ENCODE results near the gene C1QTNF8. TPM values are rescaled to one million over a fixed set of nuclear protein-coding genes. Genes with fewer than 3 reads are reported as not detected.

C1QTNF8 gene
- total and polyA plus RNA-seq, 2 of the 13 experiments (the other 11 are each of a cell fraction or from before 2014, with no cell fraction given): 0.09 TPM; not detected in 1

GRCh38 chr16:1090620-1091587 is 5.1 kb downstream of the C1QTNF8 start (continued):
- TF ChIP-seq ZBTB39 (CRISPR knock-in tag; IDR thresholded peaks at IDR 0.05): no peak
- no peak for TF ChIP-seq ZNF567 (CRISPR knock-in tag; IDR thresholded peaks at IDR 0.05; ENCODE audit: borderline replicate concordance)
- no peak for TF ChIP-seq YEATS4 (CRISPR knock-in tag; IDR thresholded peaks at IDR 0.05; ENCODE audit: borderline replicate concordance)
- TF ChIP-seq GATAD1 (CRISPR knock-in tag; IDR thresholded peaks at IDR 0.05): peak; percentile 57
- TF ChIP-seq ZBTB43 (CRISPR knock-in tag; conservative IDR thresholded peaks at IDR 0.05): no peak
- TF ChIP-seq PRMT3 (CRISPR knock-in tag; IDR thresholded peaks at IDR 0.05; ENCODE audit: borderline replicate concordance, low read depth): no peak
- no peak for TF ChIP-seq MTF1 (CRISPR knock-in tag; IDR thresholded peaks at IDR 0.05)
- TF ChIP-seq ZNF747 (CRISPR knock-in tag; IDR thresholded peaks at IDR 0.05; ENCODE audit: borderline replicate concordance): peak; percentile 85
- no peak; the same call in 1 of the 2 replicates for TF ChIP-seq MIER3 (CRISPR knock-in tag; IDR thresholded peaks at IDR 0.05; ENCODE audit: borderline replicate concordance)
- no peak for TF ChIP-seq ZNF703 (CRISPR knock-in tag; IDR thresholded peaks at IDR 0.05; ENCODE audit: borderline replicate concordance)
- no peak for TF ChIP-seq CC2D1A (CRISPR knock-in tag; IDR thresholded peaks at IDR 0.05)
- peak; percentile 38; the same call in 1 of the 2 replicates for TF ChIP-seq GFI1 (CRISPR knock-in tag; IDR thresholded peaks at IDR 0.05; ENCODE audit: borderline replicate concordance)
- no peak for TF ChIP-seq ATM (IDR thresholded peaks at IDR 0.05; ENCODE audit: borderline replicate concordance)
- no peak for TF ChIP-seq SMAD3 (CRISPR knock-in tag; IDR thresholded peaks at IDR 0.05)
- TF ChIP-seq TERF1 (CRISPR knock-in tag; IDR thresholded peaks at IDR 0.05): no peak
- TF ChIP-seq ZNF678 (CRISPR knock-in tag; IDR thresholded peaks at IDR 0.05): no peak
